NOMO-1 (cell line): ENCODE results near the gene TMEM232.

ENCODE experiments used
- DNase-seq, 2 experiments: peaks; one replicate each; lab custom pipeline; 2025; ENCODE audit not compliant: unreplicated experiment in 2 of 2; lab: John Stamatoyannopoulos, UW

TMEM232 gene

DNA sequence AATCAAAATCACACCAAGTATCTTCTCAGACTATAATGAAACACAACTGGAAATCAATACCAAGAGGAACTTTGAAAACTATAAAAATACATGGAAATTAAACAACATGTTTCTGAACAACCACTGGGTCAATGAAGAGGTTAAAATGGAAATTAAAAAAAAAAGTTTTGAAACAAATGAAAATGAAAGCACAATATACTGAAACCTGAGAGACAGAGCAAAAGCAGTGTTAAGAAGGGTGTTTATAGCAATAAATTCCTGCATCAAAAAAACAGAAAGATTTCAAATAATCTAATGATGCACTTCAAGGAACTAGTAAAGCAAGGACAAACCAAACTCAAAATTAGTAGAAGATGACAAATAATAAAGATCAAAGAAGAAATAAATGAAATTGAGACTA lies 92.0 kb downstream of the TMEM232 start:
- DNase-seq = no peak

- no peak for DNase-seq
These were observed 95.2 kb downstream of the TMEM232 start for GRCh38 chr5:110631236-110631635.

- peak in 1 of 2 experiments; percentile 4 for DNase-seq
These were observed 96.1 kb downstream of the TMEM232 start for GRCh38 chr5:110630350-110630749.

- DNase-seq = peak in 1 of 2 experiments; percentile 54
These were observed 101.0 kb downstream of the TMEM232 start for GRCh38 chr5:110625376-110625999.

- no peak for DNase-seq
These were observed 102.6 kb downstream of the TMEM232 start for GRCh38 chr5:110623874-110624273.

DNA sequence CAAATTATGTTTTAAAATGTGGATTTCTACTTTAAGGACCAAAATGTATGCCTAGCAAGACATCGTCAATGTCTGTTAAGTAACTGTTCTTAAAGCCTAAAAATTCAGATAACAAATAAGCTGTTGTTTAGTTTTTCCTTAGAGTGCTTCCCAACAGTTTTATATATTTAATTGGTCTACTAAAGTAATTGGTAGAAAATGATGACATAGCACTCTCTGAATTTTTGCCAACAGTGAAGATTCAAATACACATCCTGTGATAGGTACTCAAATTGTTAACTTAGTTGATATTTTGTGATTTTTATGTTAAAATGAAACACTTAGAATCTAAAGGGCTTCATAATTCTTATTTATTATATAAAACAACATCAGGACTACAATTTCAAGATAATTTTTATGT lies 107.5 kb downstream of the TMEM232 start:
- DNase-seq = no peak

- DNase-seq = no peak
These were observed 110.5 kb downstream of the TMEM232 start for GRCh38 chr5:110616009-110616408.

DNA sequence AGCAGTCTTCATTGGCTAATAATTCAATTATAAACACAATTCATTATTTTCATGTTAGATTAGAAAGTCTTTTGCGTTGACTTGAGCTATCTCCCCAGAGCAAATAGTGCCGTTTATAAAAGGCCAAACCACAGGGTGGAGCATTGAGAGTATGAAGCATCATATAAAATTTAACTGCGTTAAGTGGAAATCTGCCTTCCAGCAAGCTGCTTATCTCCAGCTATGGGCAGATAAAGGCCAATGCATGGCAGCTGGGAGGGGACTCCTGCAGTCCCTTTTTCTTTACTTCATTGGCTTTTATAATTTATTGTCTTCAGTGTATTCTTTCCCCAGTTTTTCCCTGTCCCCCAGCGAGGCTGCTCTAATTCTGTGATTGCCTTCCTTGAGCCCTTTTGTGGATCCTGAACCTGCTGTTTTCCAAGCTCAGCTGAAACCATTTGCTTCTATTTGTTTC lies 113.7 kb downstream of the TMEM232 start:
- no peak for DNase-seq

DNA sequence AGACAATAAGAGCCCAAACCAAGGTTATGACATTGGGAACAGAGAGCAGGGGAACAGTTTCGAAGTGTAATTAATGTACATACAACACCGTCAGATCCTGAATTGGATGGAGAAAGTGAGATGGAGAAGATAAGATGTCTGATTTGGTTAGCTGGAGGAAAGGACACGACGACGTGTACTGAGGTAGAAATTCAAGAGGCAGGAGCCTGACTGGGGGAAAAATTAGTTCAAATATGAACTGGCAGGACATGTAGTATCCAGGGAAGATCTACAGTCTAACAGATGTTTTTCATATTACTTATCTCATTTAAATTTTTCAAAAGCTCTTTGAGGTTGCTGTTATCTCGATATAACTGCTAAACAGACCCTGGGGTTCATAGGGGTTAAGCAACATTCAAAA lies 114.7 kb downstream of the TMEM232 start:
- no peak for DNase-seq

- DNase-seq = no peak
These were observed 131.6 kb downstream of the TMEM232 start for GRCh38 chr5:110594866-110595265.

- DNase-seq = no peak
These were observed 136.3 kb downstream of the TMEM232 start for GRCh38 chr5:110590187-110590586.

- no peak for DNase-seq
These were observed 138.0 kb downstream of the TMEM232 start for GRCh38 chr5:110588286-110588980.

GRCh38 chr5:110580625-110581024 lies 145.8 kb downstream of the TMEM232 start:
- no peak for DNase-seq

DNA sequence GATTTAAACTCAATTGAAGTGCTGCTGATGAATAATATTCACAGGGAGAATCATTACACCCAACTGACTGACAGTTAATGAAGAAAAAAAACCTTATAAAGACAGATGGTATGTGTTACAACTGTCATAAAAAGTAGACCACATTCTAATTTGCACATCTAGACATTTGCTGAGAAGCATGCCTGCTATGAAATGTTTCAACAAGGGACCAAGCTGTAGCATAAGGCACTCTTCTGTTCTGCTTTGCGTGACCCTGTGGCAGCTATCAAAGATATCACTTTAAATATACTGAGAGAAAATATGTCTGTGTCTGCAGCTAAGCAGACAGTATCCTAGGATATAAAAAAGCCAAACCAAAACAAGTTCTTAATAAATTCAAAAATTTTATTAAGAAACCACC lies 153.7 kb downstream of the TMEM232 start:
- no peak for DNase-seq

DNA sequence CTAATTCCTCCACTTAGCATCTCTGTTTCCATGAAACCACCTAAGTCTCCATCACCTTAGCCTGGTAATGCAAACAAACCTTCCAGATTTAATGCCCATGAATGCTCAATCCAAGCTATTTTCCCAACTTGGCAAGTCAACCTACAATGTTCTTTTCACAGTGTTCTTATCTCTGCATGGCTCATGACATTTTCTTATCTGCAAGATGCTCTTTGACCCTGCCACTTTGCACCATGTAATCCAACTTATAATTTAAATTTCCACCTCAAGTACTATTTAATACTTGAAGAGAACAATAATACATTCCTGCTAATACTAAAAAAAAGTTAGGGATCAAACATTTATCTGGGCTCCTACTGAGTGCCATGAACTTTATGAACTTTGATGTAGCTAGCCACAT lies 164.3 kb downstream of the TMEM232 start:
- DNase-seq = no peak

- DNase-seq = no peak
These were observed 165.0 kb downstream of the TMEM232 start for GRCh38 chr5:110561510-110561909.

GRCh38 chr5:110549301-110549700 lies 177.2 kb downstream of the TMEM232 start:
- DNase-seq = no peak

DNA sequence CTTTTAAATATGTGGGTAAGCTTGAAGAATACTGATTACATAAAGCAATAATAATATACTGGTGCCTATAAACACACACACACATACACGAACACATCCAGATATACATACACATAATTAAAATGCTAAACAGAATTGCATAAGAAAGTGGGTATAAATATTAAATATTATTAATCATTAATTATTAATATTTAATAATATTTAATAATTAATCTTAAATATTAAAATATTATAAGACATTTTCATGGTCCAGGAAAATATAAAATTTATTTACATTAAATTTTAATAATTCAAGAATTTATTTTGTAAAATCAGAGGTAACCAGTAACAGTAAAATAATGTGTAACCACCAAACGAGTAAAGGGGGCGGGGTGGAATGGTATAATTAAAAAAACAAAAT lies 178.3 kb downstream of the TMEM232 start:
- DNase-seq = no peak

GRCh38 chr5:110547495-110547894 lies 179.0 kb downstream of the TMEM232 start:
- DNase-seq = no peak

GRCh38 chr5:110545716-110546115 lies 180.8 kb downstream of the TMEM232 start:
- DNase-seq = no peak

GRCh38 chr5:110544603-110545002 lies 181.9 kb downstream of the TMEM232 start:
- DNase-seq = no peak

DNA sequence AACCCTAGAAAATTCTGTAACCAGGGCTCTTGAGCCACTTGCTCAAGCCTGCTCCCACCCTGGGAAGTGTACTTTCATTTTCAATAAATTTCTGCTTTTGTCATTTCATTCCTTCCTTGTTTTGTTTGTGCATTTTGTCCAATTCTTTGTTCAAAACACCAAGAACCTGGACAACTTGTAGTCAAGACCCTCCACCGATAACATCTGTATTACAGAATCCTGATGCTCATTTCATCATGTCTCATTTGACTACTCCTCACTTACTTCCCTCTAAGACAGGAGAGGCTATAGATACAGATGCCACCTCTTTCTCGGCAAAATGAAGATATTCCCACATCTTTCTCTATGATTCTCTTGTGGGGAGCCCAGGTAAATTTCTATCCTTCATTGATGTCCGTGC lies 183.5 kb downstream of the TMEM232 start:
- DNase-seq = no peak
